22Rv1 (cell line): ENCODE measurements around the gene P4HB.

Source experiments
- CTCF ChIP-seq: fragments of 450-650 bp; IDR thresholded peaks from 2 replicates; pipeline ENCODE4 v1.5.1; 2017; ENCODE audit warnings: mild to moderate bottlenecking
- ZFX ChIP-seq: fragments of 450-650 bp; IDR thresholded peaks from 2 replicates; pipeline ENCODE4 v1.6.1; 2017; ENCODE audit warnings: antibody characterized with exemption, borderline replicate concordance

DNA sequence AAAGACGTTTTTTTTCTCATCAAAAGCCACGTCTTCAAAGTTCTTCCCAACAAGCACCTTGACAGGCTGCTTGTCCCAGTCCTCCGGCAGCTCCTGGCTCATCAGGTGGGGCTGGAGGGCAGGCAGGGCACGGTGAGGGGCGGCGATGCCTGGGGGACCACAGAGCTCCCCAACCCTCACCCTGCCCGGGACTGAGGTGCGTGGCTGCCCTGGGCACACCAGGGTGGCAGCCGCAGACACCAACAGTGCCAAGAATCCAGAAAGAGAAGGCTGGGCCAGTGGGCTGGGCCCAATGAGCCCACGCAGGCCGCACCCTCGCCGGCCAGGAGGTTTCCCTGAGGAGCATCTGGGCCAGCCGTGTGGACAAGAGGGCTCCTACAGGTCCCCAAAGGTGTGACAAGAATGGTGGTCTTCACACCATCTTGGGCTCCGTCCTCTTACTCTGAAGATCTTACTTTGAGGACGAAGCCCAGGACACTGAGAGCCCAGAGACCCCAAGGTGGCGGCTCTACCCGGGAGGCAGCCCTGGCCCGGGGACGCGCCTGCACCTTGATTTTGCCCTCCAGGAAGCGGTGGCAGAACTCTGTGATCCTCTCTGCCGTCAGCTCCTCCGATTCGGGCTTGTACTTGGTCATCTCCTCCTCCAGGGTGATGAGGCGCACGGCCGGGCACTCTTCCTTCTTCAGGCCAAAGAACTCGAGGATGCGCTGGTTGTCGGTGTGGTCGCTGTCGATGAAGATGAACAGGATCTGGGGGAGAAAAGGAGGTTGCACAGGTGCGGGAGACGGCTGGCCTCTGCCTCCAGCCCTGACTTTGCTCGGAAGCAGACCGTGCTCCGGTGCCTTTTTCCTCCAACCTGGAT lies 14.2 kb downstream of the P4HB start:
- TF ChIP-seq CTCF: no peak
- TF ChIP-seq ZFX: no peak
